ENCODE measurements around the gene NFIX. TPM values are rescaled to one million over a fixed set of nuclear protein-coding genes. Genes with fewer than 3 reads are reported as not detected.

NFIX gene
- total and polyA plus RNA-seq, 2 of the 13 experiments (the other 11 are each of a cell fraction or from before 2014, with no cell fraction given), result 3.4 to 5.4 TPM

- TF ChIP-seq HOMEZ (CRISPR knock-in tag; IDR thresholded peaks at IDR 0.05; ENCODE audit: low read depth), result peak; percentile 41; the same call in 1 of the 2 replicates
- TF ChIP-seq ZNF75D (CRISPR knock-in tag; IDR thresholded peaks at IDR 0.05; ENCODE audit: borderline replicate concordance), result no peak
- TF ChIP-seq RXRB (CRISPR knock-in tag; IDR thresholded peaks at IDR 0.05; ENCODE audit: borderline replicate concordance), result peak; percentile 69
- TF ChIP-seq GTF3A (CRISPR knock-in tag; conservative IDR thresholded peaks at IDR 0.05), result 0 out of 2 replicates have a peak, but pooled peaks have one; percentile 11
- 0 out of 2 replicates have a peak, but pooled peaks have one; percentile 37 for TF ChIP-seq MIER2 (CRISPR knock-in tag; IDR thresholded peaks at IDR 0.05)
- peak; percentile 79 for TF ChIP-seq ELF3 (CRISPR knock-in tag; IDR thresholded peaks at IDR 0.05)
- TF ChIP-seq MAF1 (CRISPR knock-in tag; IDR thresholded peaks at IDR 0.05; ENCODE audit: borderline replicate concordance), result peak; percentile 89; the same call in 1 of the 2 replicates
- no peak for TF ChIP-seq SMAD3 (CRISPR knock-in tag; IDR thresholded peaks at IDR 0.05)
- TF ChIP-seq POLR2A (IDR thresholded peaks at IDR 0.05; ENCODE audit: insufficient read depth in 1 of 2, low read depth in 2 of 2, low read length in 2 of 2), result peak; percentile 78 to 90
- peak; percentile 97 for TF ChIP-seq CREM (IDR thresholded peaks at IDR 0.05)
- peak; percentile 71 for TF ChIP-seq CREM (CRISPR knock-in tag; IDR thresholded peaks at IDR 0.05)
- 0 out of 2 replicates have a peak, but pooled peaks have one; percentile 63 for TF ChIP-seq ZNF724P (CRISPR knock-in tag; IDR thresholded peaks at IDR 0.05; ENCODE audit: borderline replicate concordance)
- peak; percentile 68; the same call in 1 of the 2 replicates for TF ChIP-seq KMT2B (CRISPR knock-in tag; IDR thresholded peaks at IDR 0.05)
- TF ChIP-seq MEIS2 (CRISPR knock-in tag; IDR thresholded peaks at IDR 0.05), result peak; percentile 76; the same call in 1 of the 2 replicates
- TF ChIP-seq ZNF546 (CRISPR knock-in tag; conservative IDR thresholded peaks at IDR 0.05), result 0 out of 2 replicates have a peak, but pooled peaks have one; percentile 69
- peak; percentile 55; the same call in 1 of the 2 replicates for TF ChIP-seq ZFP90 (CRISPR knock-in tag; IDR thresholded peaks at IDR 0.05; ENCODE audit: borderline replicate concordance)
- 0 out of 2 replicates have a peak, but pooled peaks have one; percentile 62 for TF ChIP-seq GZF1 (CRISPR knock-in tag; IDR thresholded peaks at IDR 0.05)
- TF ChIP-seq ZNF567 (CRISPR knock-in tag; IDR thresholded peaks at IDR 0.05; ENCODE audit: borderline replicate concordance), result 0 out of 2 replicates have a peak, but pooled peaks have one; percentile 10
- TF ChIP-seq ZNF761 (CRISPR knock-in tag; conservative IDR thresholded peaks at IDR 0.05), result peak; percentile 50
- TF ChIP-seq ZBTB46 (CRISPR knock-in tag; IDR thresholded peaks at IDR 0.05; ENCODE audit: borderline replicate concordance), result no peak
- 0 out of 2 replicates have a peak, but pooled peaks have one; percentile 60 for TF ChIP-seq ZNF816 (CRISPR knock-in tag; IDR thresholded peaks at IDR 0.05; ENCODE audit: borderline replicate concordance)
- TF ChIP-seq ZGPAT (CRISPR knock-in tag; IDR thresholded peaks at IDR 0.05), result peak; percentile 90
- no peak for TF ChIP-seq DBP (CRISPR knock-in tag; IDR thresholded peaks at IDR 0.05; ENCODE audit: not compliant biosample characterization)
- TF ChIP-seq HNRNPLL (IDR thresholded peaks at IDR 0.05; ENCODE audit: low read depth, low read length, poor library complexity, severe bottlenecking), result peak; percentile 68
- TF ChIP-seq MIER3 (CRISPR knock-in tag; IDR thresholded peaks at IDR 0.05; ENCODE audit: borderline replicate concordance), result peak; percentile 74; the same call in 1 of the 2 replicates
These were observed 49.7 kb upstream of the NFIX start, which contains the start of gene RAD23A (continued) for GRCh38 chr19:12945479-12946091.
